GM19438 (cell line): Measurements from ENCODE around the gene ACVR2B.

Experiments
- ATAC-seq: cut with Tn5 transposase; IDR thresholded peaks from one replicate; pipeline ENCODE4 v1.9.1; 2021; ENCODE audit warnings: low read depth; ENCODE audit not compliant: unreplicated experiment

ACVR2B gene

DNA sequence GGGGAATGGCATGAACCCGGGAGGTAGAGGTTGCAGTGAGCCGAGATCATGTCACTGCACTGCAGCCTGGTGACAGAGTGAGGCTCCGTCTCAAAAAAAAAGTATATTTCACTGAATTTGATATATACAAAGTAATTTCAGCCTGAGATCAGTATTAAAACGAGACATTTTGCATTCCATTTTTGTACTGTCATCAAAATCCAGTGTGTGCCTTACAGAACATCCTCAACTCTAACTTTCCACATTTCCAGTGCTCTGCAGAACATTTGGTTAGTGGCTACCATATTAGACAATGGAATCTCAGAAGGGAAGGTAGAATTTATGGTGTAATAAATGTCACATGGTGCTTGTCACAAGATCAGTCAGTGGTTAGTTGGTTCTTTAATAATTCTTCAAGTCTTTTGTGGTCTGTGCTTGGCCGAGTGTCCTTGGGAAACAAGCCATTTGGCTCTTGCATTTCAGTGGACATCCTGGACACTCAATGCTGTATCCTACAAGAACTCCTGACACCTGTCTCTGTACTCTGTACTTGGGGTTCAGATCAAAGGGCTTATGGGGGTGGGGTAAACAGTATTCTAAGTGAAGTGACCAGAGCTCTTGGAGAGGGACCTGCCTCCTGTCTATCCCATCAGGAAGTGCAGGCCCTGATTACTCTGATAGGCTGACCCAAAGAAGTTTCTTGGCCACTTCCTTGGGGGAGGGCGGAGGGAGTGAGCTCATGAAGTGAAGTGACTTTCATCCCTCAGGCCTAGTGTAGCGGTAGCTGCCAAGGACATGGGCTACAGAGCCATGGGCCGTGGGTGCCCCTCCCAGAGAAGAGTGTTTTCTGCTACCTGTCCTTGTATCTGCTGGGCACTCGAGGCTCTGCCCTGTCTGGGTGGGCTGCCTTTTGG lies 3.7 kb downstream of the ACVR2B start:
- ATAC-seq: no peak

DNA sequence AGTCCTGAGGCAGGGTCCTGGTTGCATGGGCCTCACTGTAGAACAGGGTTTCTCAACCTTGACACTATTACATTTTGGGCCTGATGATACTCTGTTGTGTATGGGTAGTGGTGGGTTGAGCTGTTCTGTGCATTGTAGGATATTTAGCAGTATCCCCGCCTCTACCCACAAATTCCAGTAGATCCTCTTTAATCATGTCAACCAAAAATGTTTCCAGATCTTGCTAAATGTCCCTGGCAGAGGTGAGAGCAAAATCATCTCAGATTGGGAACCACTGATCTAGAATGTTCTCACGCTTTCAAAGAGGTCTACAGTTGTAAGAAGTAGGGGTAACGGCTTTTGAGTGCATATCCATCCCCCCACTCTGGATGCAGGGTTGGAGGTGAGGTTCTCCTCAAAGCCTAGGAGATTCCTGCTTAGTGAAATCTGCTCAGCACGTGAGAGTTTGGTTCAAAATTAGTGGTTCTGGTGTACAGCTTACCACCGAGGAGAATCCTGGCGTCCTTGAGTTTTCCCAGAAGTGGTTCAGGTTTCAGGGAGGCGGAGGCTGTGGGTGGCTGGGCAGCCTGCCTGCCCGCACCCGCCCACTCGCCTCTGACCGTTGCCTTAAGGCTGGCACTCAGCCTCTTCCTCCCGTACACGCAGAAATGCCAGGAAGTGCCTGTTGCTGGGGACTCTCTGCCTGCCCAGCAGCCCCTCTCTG lies 5.3 kb downstream of the ACVR2B start:
- no peak for ATAC-seq

GRCh38 chr3:38459499-38460048 lies 5.9 kb downstream of the ACVR2B start:
- no peak for ATAC-seq

GRCh38 chr3:38460377-38461270 lies 6.9 kb downstream of the ACVR2B start:
- no peak for ATAC-seq

DNA sequence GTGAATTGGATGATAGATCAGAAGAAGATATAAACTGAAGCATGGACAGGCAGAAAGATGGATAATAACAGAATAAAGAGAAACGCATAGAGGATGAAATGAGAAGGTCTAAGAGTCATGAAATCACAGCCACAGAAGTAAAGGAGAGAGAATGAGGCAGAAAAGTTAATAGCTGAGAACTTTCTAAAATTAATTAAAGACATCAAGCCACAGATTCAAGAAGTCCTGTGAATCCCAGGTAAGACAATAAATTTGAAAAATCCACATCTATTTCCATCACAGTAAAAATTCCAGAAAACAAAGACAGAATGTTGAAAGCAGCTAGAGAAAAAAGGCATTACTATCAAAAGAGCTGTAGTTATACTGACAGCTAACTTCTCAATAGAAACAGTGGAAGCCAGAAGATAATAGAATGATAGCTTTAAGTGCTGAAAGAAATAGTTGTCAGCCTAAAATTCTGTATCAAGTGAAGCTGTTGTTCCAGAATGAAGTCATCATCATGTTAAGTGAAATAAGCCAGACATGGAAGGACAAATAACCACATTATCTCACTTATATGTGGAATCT lies 12.0 kb downstream of the ACVR2B start:
- no peak for ATAC-seq

DNA sequence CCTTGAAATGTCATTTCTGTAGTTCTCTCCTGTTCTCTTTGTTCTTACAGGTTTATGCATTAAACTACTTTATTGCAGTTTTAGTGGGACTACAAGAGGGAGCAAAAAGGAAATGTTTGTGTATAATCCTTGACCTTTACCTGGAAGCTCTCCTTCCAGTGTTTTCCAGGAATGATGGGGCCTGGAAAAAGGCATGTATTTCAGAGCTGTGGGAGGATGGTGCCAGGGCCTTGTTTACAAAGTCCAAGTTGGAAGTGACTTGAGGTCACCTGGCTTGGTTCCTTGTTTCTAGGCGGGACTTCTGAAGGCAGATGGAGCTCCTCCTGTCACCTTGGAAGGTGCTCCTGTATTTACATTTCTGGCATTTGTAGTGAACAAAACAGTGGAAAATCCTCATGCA lies 15.1 kb downstream of the ACVR2B start:
- no peak for ATAC-seq

GRCh38 chr3:38469852-38470251 lies 16.2 kb downstream of the ACVR2B start:
- ATAC-seq: no peak

DNA sequence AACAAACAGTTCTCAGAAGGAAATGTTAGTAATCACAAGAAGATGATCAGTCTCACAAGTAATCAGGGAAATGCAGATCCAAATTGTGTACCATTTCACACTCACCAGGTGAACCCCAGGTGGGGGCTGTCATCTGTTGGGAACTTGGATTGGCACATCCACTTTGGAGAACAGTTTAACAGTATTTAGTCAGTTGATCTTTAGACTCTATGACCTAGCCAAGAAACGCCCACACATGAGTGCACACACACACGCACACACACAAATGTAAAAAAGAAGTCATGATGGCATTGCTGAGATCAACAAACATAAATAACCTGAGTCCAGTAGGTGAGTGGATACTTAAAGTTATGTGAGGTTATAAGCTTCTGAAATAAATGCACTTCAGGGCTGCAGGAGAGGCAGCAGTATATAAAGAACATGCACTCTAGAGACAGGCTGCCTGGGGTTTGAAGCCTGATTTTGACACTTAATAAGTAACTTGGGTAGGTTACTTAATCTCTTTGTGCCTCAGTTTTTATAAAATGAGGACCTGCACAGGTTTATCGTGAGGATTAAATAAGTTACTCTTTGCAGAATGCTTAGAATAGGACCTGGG lies 17.7 kb downstream of the ACVR2B start:
- ATAC-seq: no peak

GRCh38 chr3:38472342-38472741 lies 18.7 kb downstream of the ACVR2B start:
- no peak for ATAC-seq

GRCh38 chr3:38473229-38473628 lies 19.5 kb downstream of the ACVR2B start:
- ATAC-seq: no peak

- no peak for ATAC-seq
Observed at GRCh38 chr3:38474928-38475605, 21.4 kb downstream of the ACVR2B start.

- ATAC-seq: no peak
Observed at GRCh38 chr3:38475716-38476115, 22.0 kb downstream of the ACVR2B start.

- no peak for ATAC-seq
Observed at GRCh38 chr3:38476157-38476756, 22.6 kb downstream of the ACVR2B start.

DNA sequence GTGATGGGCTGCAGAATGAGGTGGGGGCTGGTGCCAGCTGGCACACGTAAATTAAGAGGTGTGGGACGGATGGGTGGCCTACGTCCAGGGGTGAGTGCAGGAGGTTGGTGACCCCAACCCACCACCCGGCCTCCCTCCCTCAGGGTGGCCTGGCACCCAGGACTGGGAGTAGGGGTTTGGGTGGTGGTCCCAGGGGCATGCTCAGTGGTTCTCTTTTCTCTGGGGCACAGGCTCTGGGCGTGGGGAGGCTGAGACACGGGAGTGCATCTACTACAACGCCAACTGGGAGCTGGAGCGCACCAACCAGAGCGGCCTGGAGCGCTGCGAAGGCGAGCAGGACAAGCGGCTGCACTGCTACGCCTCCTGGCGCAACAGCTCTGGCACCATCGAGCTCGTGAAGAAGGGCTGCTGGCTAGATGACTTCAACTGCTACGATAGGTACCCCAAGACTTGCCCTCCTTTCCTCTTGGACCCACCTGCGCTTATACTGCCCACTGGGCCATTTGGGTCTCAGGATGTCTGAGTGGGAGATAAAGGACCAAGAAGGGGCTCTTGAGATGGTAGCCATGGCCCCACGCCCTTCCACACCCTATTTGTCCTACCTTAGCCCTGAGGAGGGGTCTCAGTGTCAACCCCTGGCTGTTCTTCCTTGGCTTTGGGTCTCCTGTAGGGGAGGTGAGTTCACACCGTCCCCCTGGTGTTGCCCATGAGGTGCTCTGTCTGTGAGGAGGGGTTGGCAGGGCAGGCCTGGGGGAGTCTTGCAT lies 23.5 kb downstream of the ACVR2B start:
- no peak for ATAC-seq

DNA sequence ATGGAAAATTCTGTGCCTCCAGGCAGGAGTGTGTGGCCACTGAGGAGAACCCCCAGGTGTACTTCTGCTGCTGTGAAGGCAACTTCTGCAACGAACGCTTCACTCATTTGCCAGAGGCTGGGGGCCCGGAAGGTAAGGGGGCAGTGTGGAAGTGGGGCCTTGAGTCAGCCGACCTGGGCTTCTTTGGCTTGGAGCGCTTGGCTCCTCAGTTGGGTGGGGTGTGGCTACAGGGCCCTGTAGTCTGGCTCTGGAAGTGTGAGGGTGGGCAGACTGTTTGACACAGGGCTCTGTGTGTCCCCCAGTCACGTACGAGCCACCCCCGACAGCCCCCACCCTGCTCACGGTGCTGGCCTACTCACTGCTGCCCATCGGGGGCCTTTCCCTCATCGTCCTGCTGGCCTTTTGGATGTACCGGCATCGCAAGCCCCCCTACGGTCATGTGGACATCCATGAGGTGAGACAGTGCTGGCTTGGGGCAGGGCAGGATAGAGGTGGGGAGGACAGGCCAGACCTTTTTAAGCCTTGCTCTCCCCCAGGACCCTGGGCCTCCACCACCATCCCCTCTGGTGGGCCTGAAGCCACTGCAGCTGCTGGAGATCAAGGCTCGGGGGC lies 24.3 kb downstream of the ACVR2B start:
- ATAC-seq: no peak

GRCh38 chr3:38478901-38479300 lies 25.2 kb downstream of the ACVR2B start:
- ATAC-seq: no peak

DNA sequence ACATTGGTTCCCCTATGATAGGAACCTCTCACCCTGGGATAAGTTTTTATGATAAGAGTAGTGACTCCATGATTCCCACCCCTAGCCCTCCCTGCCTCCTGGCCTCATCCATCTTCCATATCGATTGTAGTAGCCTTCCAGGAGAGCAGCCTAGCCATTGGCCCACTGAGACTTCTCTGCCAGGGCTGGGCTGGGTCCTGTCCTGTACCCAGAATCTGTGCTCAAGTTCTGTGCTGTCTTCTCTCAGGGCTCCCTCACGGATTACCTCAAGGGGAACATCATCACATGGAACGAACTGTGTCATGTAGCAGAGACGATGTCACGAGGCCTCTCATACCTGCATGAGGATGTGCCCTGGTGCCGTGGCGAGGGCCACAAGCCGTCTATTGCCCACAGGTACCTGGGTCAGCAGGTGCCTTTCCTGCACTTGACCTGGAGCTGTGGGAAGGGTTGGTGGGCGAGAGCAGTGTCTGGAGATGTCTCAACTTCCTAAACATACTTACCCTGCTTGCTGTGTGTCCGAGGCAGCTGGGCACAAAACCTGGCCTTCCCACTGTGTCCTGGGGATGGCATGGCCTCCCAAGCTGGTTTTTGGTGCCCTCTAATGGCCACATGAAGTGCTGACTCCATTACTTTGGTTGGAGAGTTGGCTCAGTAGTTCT lies 25.9 kb downstream of the ACVR2B start:
- ATAC-seq: peak; percentile 79
